HS-5 (cell line): ENCODE results near the gene NOL9.

Experiments
- DNase-seq: peaks from one replicate; pipeline ENCODE4 v3.0.0-alpha.2; 2012; ENCODE audit warnings: low read depth

NOL9 gene

DNA sequence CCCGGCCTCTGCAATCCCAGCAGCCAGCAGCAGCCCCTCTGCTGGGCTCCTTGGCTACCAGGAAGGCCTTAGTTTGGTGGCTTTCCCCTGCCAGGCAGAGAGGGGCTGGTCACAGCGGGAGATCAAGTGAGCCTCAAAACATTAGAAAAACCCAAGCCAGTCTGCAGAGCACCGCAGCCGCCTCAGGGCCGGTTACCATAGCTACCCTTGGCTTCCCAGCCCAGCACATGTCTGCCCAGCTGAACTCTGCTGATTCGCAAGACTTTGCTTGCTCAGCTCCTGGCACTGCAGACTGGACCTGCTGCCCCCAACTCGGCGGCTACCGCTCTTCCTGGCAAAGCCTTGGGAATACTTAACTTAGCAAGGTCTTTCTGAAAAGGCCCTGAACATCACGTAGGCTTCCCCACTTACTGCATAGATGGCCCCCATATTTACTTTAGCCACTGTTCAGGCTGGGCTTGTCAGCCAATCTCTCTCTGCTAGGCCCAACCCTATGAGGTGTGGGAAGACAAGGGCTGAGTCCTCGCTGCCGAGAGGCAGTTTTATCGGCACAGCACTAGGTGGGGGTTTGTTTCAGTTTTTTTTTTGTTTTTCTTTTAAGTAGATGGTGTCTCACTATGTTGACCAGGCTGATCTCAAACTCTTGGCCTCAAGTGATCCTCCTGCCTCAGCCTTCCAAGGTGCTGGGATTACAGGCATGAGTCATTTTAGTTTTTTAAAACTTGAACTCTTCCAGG is 34.2 kb downstream of the NOL9 start:
- DNase-seq = no peak

GRCh38 chr1:6519491-6519934 is 34.8 kb downstream of the NOL9 start:
- DNase-seq = no peak

DNA sequence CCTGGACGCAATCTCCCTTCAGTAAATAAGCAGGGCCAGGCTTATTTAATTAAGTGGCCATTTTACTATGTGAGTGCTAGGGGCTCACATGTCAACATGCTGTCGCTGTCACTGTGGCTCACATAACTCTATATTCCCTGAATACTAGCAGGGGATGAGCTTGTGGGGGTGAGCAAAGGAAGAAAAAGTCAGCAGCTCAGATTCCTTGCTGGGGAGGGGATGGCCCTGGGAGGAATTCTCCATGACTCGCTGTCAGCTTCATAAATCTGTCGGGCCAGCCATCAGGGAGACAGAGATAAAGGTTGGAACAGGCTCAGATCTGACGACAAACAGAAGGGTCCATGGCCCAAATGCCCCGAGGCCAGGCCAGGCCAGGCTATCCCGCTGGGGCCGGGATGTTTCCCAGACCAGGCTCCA is 36.9 kb downstream of the NOL9 start:
- DNase-seq = no peak

DNA sequence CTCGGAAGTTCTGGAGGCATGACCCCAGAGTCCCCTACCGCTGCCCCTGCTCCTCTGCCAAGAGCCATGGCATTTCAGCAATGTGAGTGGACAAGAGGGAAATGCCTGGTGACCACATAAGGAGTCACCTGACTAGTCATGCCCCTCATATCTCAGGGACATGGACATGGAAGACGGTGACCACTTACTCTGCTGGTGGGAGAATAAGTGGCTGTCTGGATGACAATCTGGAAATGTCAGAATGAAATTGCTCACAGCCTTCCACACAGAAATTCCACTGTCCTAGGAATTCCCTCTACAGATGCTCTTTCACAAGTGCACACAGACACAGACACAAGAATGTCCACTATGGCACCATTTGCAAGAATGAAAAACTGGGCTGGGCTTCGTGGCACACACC is 38.5 kb downstream of the NOL9 start:
- DNase-seq = no peak

DNA sequence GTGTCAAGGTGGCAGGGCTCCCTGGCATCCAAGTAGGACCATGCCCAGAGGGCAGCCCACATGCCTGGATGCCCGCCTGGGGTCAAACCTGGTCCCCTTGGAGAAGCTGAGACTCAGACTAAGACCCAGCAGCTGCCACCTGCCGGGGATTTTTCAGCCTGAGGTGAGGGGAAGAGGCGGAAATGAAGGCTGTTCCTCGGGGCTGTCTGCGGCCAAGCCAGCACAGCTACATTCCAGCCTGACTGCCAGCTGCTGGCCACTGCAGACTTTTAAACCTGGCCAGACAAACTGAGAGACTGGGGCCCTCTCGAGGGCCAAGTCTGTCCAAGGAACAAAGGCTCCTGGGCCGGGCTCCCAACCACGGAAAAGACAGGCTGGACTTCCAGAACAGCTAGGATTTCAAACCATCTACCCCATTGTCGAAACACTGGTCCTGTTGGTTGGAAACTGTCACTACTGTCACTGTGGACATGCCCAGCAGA is 41.0 kb downstream of the NOL9 start:
- DNase-seq = no peak

- DNase-seq = no peak
These were observed 41.4 kb downstream of the NOL9 start for GRCh38 chr1:6512908-6513280.

DNA sequence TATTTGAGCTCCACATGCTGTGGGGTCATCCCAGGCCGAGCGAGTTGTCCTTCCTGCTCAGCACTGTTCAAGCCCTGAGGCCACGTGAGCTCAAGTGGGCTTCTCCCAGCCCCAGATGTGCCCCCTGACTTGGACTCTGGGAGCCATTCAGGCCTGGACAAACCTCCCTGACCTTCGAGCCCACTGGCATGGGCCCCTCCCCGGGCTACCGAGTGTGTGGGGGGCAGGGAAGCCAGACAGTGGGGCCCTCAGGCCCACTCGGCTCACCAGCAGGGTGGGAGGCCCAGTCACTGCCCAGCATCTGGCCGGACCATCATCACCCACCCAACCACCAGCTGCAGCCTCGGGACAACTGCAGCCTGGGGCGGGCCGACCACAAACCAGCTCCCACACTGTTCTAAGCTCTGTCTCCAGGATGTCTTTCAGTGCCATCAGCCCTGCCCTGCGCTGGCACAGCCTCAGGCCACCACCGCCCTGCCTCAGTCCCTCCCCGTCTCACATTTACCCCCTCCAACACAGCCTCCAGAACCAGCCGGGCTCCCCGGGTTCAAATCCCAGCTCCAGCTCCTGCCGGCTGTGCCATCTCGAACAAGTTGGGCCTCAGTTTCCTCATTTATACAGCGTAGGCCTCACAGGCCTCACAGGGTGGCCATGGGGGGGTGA is 41.9 kb downstream of the NOL9 start:
- DNase-seq = no peak

DNA sequence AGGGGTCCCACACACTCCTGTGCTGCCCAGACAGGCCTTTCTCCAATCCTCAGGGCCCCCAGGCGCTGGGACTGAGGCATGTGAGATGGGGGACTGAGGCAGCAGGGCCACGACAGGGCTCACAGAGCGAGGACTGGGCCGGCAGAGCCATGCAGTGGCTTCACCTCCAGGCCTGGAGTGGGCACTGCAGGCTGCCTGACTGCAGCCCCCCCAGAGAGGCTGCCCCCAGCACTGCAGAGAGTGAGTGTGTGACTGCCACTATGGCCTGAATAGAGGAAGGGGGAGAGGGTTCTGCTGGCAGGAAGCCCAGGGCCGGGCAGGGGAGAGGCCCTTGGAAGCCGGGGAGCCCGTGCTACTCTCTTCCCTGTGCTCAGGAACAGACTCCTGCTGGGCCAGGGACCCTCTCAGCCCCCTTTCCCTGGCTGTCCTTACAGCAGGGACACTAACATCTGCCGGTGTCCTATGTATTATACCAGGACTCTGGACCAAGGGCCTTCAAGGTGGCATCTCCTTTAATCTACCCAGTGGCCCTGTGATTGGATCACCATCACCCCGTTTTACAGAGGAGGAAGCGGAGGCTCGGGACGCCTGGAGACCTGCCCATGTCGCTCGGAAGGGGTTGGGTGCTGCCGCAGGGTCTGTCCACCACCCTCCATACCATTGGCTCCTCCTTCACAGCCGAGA is 42.6 kb downstream of the NOL9 start:
- DNase-seq = no peak

GRCh38 chr1:6511056-6511455 is 43.3 kb downstream of the NOL9 start:
- no peak for DNase-seq

DNA sequence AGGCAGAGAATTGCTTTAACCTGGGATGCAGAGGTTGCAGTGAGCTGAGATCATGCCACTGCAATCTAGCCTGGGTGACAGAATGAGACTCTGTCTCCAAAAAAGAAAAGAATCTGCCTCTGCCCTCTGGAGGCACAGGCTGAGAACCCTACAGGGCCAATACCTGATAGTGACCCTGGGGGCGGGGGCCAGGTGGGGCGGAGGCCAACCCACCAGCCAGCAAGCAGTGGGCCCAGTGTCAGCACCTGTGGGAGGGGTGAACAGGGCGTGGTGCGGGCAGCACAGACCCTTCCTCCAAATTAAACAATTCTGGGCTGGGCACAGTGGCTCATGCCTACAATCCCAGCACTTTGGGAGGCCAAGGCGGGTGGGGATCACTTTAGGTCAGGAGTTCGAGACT is 43.8 kb downstream of the NOL9 start:
- no peak for DNase-seq

DNA sequence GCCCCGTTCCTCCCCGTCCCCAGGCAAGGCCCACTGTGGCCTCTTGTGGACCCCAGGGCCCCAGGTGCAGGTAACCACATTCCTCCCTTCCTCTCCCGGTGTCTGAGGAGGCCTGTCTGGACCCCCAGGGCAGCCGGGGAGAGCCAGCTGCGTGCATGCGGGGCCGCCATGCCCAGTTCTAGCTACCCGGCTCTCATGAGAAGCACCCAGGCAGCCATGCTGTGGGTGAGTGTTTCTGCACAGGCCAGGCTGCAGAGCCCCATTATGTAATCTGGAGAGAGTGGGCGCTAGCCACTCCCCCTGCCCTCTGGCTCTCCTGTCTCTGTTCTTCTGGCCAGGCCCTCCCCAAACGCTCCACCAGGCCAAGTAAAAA is 44.4 kb downstream of the NOL9 start:
- no peak for DNase-seq

GRCh38 chr1:6509220-6509918 is 44.9 kb downstream of the NOL9 start:
- no peak for DNase-seq

GRCh38 chr1:6508816-6509189 is 45.5 kb downstream of the NOL9 start:
- DNase-seq = no peak

GRCh38 chr1:6508154-6508815 is 46.0 kb downstream of the NOL9 start:
- DNase-seq = no peak

GRCh38 chr1:6507461-6507911 is 46.8 kb downstream of the NOL9 start:
- DNase-seq = no peak

DNA sequence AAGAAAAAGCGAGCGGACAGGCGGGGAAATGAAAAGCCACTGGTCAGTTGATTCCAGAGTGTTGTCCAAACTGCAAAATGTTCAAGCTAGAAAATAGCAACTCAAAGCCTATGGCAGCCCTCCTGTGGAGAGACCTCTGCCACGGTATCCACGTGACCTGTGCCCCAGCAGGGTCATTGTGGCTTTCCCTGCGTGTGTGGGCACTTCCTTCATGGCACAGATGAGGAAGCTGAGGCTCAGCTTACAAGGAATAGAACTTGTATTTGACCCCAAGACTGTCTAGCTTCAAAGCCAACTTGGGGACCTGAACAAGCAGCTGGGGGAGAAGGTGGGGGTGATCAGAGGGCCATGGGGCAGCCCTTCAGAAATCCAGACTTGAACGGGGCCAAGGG is 47.3 kb downstream of the NOL9 start:
- no peak for DNase-seq

DNA sequence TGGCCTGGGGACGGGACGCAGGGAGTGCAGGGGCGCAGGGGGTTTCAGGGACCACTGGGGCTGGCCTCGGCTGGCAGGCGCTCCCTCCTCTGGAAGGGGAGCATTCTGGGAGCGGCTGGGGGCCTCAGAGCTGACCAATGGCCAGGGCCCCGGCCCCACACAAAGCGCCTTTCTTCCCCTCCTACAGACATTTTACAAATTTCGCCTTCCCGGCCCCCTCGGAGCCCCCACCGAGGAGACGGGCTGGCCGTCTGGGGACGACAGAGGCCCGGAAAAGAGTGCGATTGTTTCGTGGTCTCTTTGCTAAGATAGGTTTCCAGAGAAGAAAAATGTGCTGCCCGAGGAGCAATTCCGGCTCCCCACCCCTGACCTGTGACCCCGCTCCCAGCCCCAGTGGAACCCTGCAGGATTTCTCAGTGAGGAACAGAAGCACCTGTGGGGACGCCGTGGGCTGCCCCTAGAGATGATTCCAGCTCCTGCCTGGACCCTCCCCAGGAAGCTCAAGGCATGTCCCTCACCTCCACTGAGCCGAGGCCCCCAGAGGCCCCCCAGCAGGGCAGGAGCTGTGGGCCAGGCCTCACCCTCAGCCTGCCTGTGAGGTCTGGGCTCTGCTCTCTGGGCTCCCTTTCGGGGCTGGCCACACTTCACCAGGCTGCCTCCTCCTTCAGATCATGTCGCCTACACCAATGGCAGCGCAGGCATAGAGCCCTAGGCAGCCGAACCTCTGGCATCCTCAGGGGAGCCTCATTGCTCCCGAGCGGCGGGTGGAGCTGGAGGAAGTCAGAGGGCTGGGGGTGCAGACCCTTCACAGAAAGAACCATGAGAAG is 47.9 kb downstream of the NOL9 start:
- no peak for DNase-seq

- no peak for DNase-seq
These were observed 48.7 kb downstream of the NOL9 start for GRCh38 chr1:6505367-6506209.

DNA sequence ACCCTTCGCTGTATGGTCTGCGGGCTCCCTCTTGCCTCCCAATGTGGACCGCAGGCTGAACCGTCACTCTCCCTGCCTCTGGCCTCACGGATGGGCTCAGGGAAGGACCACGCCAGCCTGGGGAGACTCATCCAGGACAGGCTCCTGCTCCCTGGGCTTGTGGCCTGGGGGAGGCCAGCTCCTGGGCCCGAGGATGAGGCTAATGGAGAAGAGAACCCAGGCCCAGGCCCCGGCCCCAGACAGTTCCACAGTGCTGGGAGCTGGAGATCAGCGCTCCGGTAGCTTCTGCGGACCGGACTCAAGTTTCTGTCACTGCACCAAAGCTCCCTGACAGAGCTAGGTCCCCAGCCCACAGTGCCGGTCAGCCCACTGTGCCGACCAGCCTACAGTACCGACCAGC is 49.4 kb downstream of the NOL9 start:
- DNase-seq = no peak
